CD14-positive monocyte (primary cell): ENCODE results near the gene MEGF9. TPM values are rescaled to one million over a fixed set of nuclear protein-coding genes. Genes with fewer than 3 reads are reported as not detected.

Experiments used
- DNase-seq, 3 donors: peaks; one replicate each; pipeline ENCODE4 v3.0.0-alpha.2; 2011 to 2022
- H2AFZ ChIP-seq: 2 replicates; pipeline ENCODE4 v1.6.0; 2012; ENCODE audit warnings: mild to moderate bottlenecking, low read depth, low read length, inconsistent platforms; ENCODE audit not compliant: insufficient read depth, poor library complexity, severe bottlenecking
- H3K27ac ChIP-seq, 2 donors: 1 replicate in 1 of 2; 2 replicates in 1 of 2; pipeline ENCODE4 v1.5.1; 2012 to 2013; ENCODE audit warnings: low read length in 2 of 2, control low read depth in 1 of 2, inconsistent platforms in 1 of 2, low read depth in 1 of 2, mild to moderate bottlenecking in 1 of 2
- H3K27me3 ChIP-seq, 2 donors: one replicate each; pipeline versions ENCODE4 v1.6.0 to v1.6.1; 2011 to 2013; ENCODE audit warnings: low read length in 2 of 2; ENCODE audit not compliant: control insufficient read depth in 2 of 2, insufficient read depth in 2 of 2
- H3K36me3 ChIP-seq, 2 donors: replicated peaks in 1 of 2; 1 replicate in 1 of 2; 2 replicates in 1 of 2; pipeline versions ENCODE4 v1.5.1 to v1.6.1; 2012 to 2013; ENCODE audit warnings: low read length in 2 of 2, control low read depth in 1 of 2, inconsistent platforms in 1 of 2, mild to moderate bottlenecking in 1 of 2; ENCODE audit not compliant: insufficient read depth in 2 of 2, control insufficient read depth in 1 of 2
- H3K4me1 ChIP-seq, 2 donors: 1 replicate in 1 of 2; 2 replicates in 1 of 2; pipeline versions ENCODE4 v1.5.1 to v1.6.1; 2012 to 2013; ENCODE audit warnings: low read length in 2 of 2, control low read depth in 1 of 2, inconsistent platforms in 1 of 2, mild to moderate bottlenecking in 1 of 2, moderate library complexity in 1 of 2; ENCODE audit not compliant: insufficient read depth in 2 of 2, control insufficient read depth in 1 of 2
- H3K4me2 ChIP-seq: replicated peaks from 2 replicates; pipeline ENCODE3; 2012; ENCODE audit warnings: low read length, moderate library complexity, mild to moderate bottlenecking; ENCODE audit not compliant: poor library complexity, severe bottlenecking; ENCODE audit errors: extremely low read depth
- H3K4me3 ChIP-seq, 3 experiments: fragments of 200-600 bp in 1 of 3; sonication (generic) in 1 of 3; replicated peaks in 1 of 3; 1 replicate in 2 of 3; 2 replicates in 1 of 3; pipeline ENCODE4 v1.5.1; 2011 to 2013; ENCODE audit warnings: low read length in 3 of 3, mild to moderate bottlenecking in 3 of 3, control low read depth in 2 of 3, low read depth in 2 of 3, inconsistent platforms in 1 of 3, moderate library complexity in 1 of 3
- H3K79me2 ChIP-seq: 2 replicates; pipeline ENCODE4 v1.6.0; 2012; ENCODE audit warnings: mild to moderate bottlenecking, control low read depth, inconsistent platforms, low read length, moderate library complexity; ENCODE audit not compliant: insufficient read depth
- H3K9ac ChIP-seq: 2 replicates; pipeline ENCODE4 v1.6.0; 2017; ENCODE audit warnings: low read length, mild to moderate bottlenecking; ENCODE audit not compliant: insufficient read depth, poor library complexity, severe bottlenecking
- H3K9me3 ChIP-seq, 2 donors: replicated peaks in 1 of 2; 1 replicate in 1 of 2; 2 replicates in 1 of 2; pipeline versions ENCODE4 v1.5.1 to v1.6.1; 2012 to 2013; ENCODE audit warnings: low read length in 2 of 2, control low read depth in 1 of 2; ENCODE audit not compliant: control insufficient read depth in 1 of 2, insufficient read depth in 1 of 2
- H4K20me1 ChIP-seq: 2 replicates; pipeline ENCODE4 v1.6.0; 2012; ENCODE audit warnings: mild to moderate bottlenecking, low read length, control low read depth, moderate library complexity; ENCODE audit not compliant: insufficient read depth
- H3K27ac Mint-ChIP-seq, 7 donors: one replicate each; pipeline ENCODE4 v1.8.0; 2020; ENCODE audit warnings: mild to moderate bottlenecking in 7 of 7, mixed read lengths in 7 of 7, moderate library complexity in 6 of 7, inconsistent platforms in 2 of 7
- H3K27me3 Mint-ChIP-seq, 3 donors: one replicate each; pipeline ENCODE4 v1.8.0; 2021 to 2022; ENCODE audit warnings: low read depth in 3 of 3, mild to moderate bottlenecking in 3 of 3, mixed read lengths in 3 of 3, moderate library complexity in 3 of 3, inconsistent platforms in 1 of 3
- H3K36me3 Mint-ChIP-seq, 2 donors: one replicate each; pipeline ENCODE4 v1.8.0; 2020; ENCODE audit warnings: mixed read lengths in 2 of 2, inconsistent platforms in 1 of 2, mild to moderate bottlenecking in 1 of 2
- H3K4me1 Mint-ChIP-seq: one replicate; pipeline ENCODE4 v1.8.0; 2020; ENCODE audit warnings: mild to moderate bottlenecking, mixed read lengths
- H3K4me3 Mint-ChIP-seq, 2 donors: one replicate each; pipeline ENCODE4 v1.8.0; 2020; ENCODE audit warnings: mild to moderate bottlenecking in 2 of 2, mixed read lengths in 2 of 2, moderate library complexity in 1 of 2
- H3K9me3 Mint-ChIP-seq, 7 donors: one replicate each; pipeline ENCODE4 v1.8.0; 2020 to 2022; ENCODE audit warnings: mixed read lengths in 7 of 7, mild to moderate bottlenecking in 6 of 7, moderate library complexity in 6 of 7, inconsistent platforms in 2 of 7
- CTCF ChIP-seq: fragments of 200-600 bp; IDR thresholded peaks from one replicate; pipeline ENCODE4 v1.8.0; 2022; ENCODE audit warnings: antibody characterized with exemption, mild to moderate bottlenecking
- WGBS: methylation state at CpG from one replicate; pipeline ENCODE4 v1.1.5; 2013; ENCODE audit warnings: missing lambda C conversion rate; ENCODE audit not compliant: insufficient coverage; 5-methylcytosine and 5-hydroxymethylcytosine counted together
- intact Hi-C, 2 donors: fragments of 100-400 bp; cut with micrococcal nuclease; formaldehyde crosslinking; loops; one replicate each; pipeline versions ENCODE4 v1.15.0 to v1.15.1; 2023
- polyA plus RNA-seq, 3 donors: library from polyadenylated mRNA; depleted of rRNA in 1 of 3; unstranded in 2 of 3; stranded (reverse) in 1 of 3; fragments of 300-500 nt in 2 of 3; fragments of >200 nt in 1 of 3; fragmentation: Illumina TruSeq in 2 of 3; gene quantifications; 1 replicate in 2 of 3; 2 replicates in 1 of 3; pipeline ENCODE4 v1.2.3, GENCODE V29; 2012 to 2021

Gene MEGF9
- polyA plus RNA-seq, 3 donors = 45.0 to 92.8 (median 89.7) TPM

GRCh38 chr9:120611690-120612068 is 102.6 kb downstream of the MEGF9 start:
- no peak for TF ChIP-seq CTCF
- H3K4me3 Mint-ChIP-seq = no peak overlapping the region
- Histone ChIP-seq H3K36me3 (peaks cover 87 to 97% of the 10 kb centered on the region in 2 donors), H3K9me3 (no peaks in the 10 kb centered on the region), H3K9ac (no peak overlapping the region), H2AFZ (no peak overlapping the region), H3K4me1 (no peaks in the 10 kb centered on the region), H3K79me2 (peaks cover 72% of the 10 kb centered on the region), H4K20me1 (peaks cover 98% of the 10 kb centered on the region), H3K4me3 (no peak overlapping the region), H3K27ac (no peak overlapping the region), H3K4me2 (no peak overlapping the region), H3K27me3 (no peaks in the 10 kb centered on the region)
- no peaks in the 10 kb centered on the region for H3K9me3 Mint-ChIP-seq
- intact Hi-C loops = no loop called here
- no CpG with 5 or more reads among the region's 1 CpG for WGBS
- no peak for DNase-seq
- H3K4me1 Mint-ChIP-seq = no peaks in the 10 kb centered on the region
- H3K36me3 Mint-ChIP-seq = peaks cover 61 to 75% of the 10 kb centered on the region in 2 donors
- H3K27me3 Mint-ChIP-seq = no peaks in the 10 kb centered on the region
- peak overlapping the region in 4 of 7 donors; percentile 8 to 55 (median 33) for H3K27ac Mint-ChIP-seq

- H3K9me3 Mint-ChIP-seq = no peaks in the 10 kb centered on the region
- no peak overlapping the region for H3K4me3 ChIP-seq
- no peaks in the 10 kb centered on the region for H3K9me3 ChIP-seq
- no peak for DNase-seq
- H4K20me1 ChIP-seq = peaks cover 98% of the 10 kb centered on the region
- H3K9ac ChIP-seq = no peak overlapping the region
- H3K27ac Mint-ChIP-seq = peak overlapping the region in 3 of 7 donors; percentile 19 to 47 (median 35)
- no peaks in the 10 kb centered on the region for H3K4me1 ChIP-seq
- no peak overlapping the region for H3K4me3 Mint-ChIP-seq
- no peaks in the 10 kb centered on the region for H3K27me3 Mint-ChIP-seq
- H2AFZ ChIP-seq = no peak overlapping the region
- no peaks in the 10 kb centered on the region for H3K4me1 Mint-ChIP-seq
- no peak overlapping the region for H3K27ac ChIP-seq
- H3K27me3 ChIP-seq = no peaks in the 10 kb centered on the region
- peak; percentile 47 for TF ChIP-seq CTCF
- H3K4me2 ChIP-seq = no peak overlapping the region
- peaks cover 90 to 97% of the 10 kb centered on the region in 2 donors for H3K36me3 ChIP-seq
- peaks cover 69% of the 10 kb centered on the region for H3K79me2 ChIP-seq
- peaks cover 65 to 77% of the 10 kb centered on the region in 2 donors for H3K36me3 Mint-ChIP-seq
- intact Hi-C loops = no loop called here
Measured at GRCh38 chr9:120610975-120611689, 103.1 kb downstream of the MEGF9 start.
